ENCODE data around the gene VAX1.
A peak's percentile ranks its signal among the peaks of the same experiment; 100 is the strongest.
"Not testable (repeated sequence)": the region's sequence is repeated elsewhere in the genome, so short reads cannot be mapped to it uniquely, and the experiment has no call there.

The VAX1 gene

GRCh38 chr10:117132751-117133231 is 5.3 kb downstream of the VAX1 start:
- no peak overlapping the region for H3K9ac ChIP-seq (ENCODE audit: low read length)
- peaks cover 83% of the 10 kb centered on the region for H3K27me3 ChIP-seq (replicated peaks; ENCODE audit: control insufficient read depth, insufficient read depth, low read length)
- peaks cover 11% of the 10 kb centered on the region for H3K9me3 ChIP-seq (ENCODE audit: control insufficient read depth, low read length)
- DNase-seq (ENCODE audit: low read depth) = no peak
- peaks cover 19% of the 10 kb centered on the region for H3K4me1 ChIP-seq (ENCODE audit: control insufficient read depth, insufficient read depth, low read length)
- no peak overlapping the region for H3K4me3 ChIP-seq (ENCODE audit: low read length)
- no peaks in the 10 kb centered on the region for H3K36me3 ChIP-seq (ENCODE audit: control insufficient read depth, insufficient read depth, low read length, severe bottlenecking)

- no peak for DNase-seq (ENCODE audit: low read depth)
- H3K4me1 ChIP-seq (ENCODE audit: control insufficient read depth, insufficient read depth, low read length) = peaks cover 14% of the 10 kb centered on the region
- peak overlapping the region; percentile 50 for H3K4me3 ChIP-seq (ENCODE audit: low read length)
- peaks cover 11% of the 10 kb centered on the region for H3K9me3 ChIP-seq (ENCODE audit: control insufficient read depth, low read length)
- H3K9ac ChIP-seq (ENCODE audit: low read length) = no peak overlapping the region
- no peaks in the 10 kb centered on the region for H3K36me3 ChIP-seq (ENCODE audit: control insufficient read depth, insufficient read depth, low read length, severe bottlenecking)
- H3K27me3 ChIP-seq (replicated peaks; ENCODE audit: control insufficient read depth, insufficient read depth, low read length) = peaks cover 89% of the 10 kb centered on the region
These were observed 6.4 kb downstream of the VAX1 start for GRCh38 chr10:117131376-117132327.

GRCh38 chr10:117130862-117131375 is 7.2 kb downstream of the VAX1 start:
- peaks cover 11% of the 10 kb centered on the region for H3K9me3 ChIP-seq (ENCODE audit: control insufficient read depth, low read length)
- peak overlapping the region; percentile 50 for H3K4me3 ChIP-seq (ENCODE audit: low read length)
- peaks cover 14% of the 10 kb centered on the region for H3K4me1 ChIP-seq (ENCODE audit: control insufficient read depth, insufficient read depth, low read length)
- H3K27me3 ChIP-seq (replicated peaks; ENCODE audit: control insufficient read depth, insufficient read depth, low read length) = peaks cover 82% of the 10 kb centered on the region
- no peak overlapping the region for H3K9ac ChIP-seq (ENCODE audit: low read length)
- H3K36me3 ChIP-seq (ENCODE audit: control insufficient read depth, insufficient read depth, low read length, severe bottlenecking) = no peaks in the 10 kb centered on the region
- DNase-seq (ENCODE audit: low read depth) = no peak

- DNase-seq (ENCODE audit: low read depth) = no peak
- Histone ChIP-seq H3K9ac (ENCODE audit: low read length) (no peak overlapping the region), H3K4me1 (ENCODE audit: control insufficient read depth, insufficient read depth, low read length) (peaks cover 14% of the 10 kb centered on the region), H3K36me3 (ENCODE audit: control insufficient read depth, insufficient read depth, low read length, severe bottlenecking) (no peaks in the 10 kb centered on the region), H3K4me3 (ENCODE audit: low read length) (no peak overlapping the region), H3K27me3 (replicated peaks; ENCODE audit: control insufficient read depth, insufficient read depth, low read length) (peaks cover 81% of the 10 kb centered on the region), H3K9me3 (ENCODE audit: control insufficient read depth, low read length) (peaks cover 11% of the 10 kb centered on the region)
These were observed 7.7 kb downstream of the VAX1 start for GRCh38 chr10:117130346-117130745.

- DNase-seq (ENCODE audit: low read depth); H3K4me3 ChIP-seq (ENCODE audit: low read length): not testable (repeated sequence)
These were observed 11.4 kb downstream of the VAX1 start for GRCh38 chr10:117126645-117127044.

GRCh38 chr10:117126034-117126433 is 12.0 kb downstream of the VAX1 start:
- H3K9ac ChIP-seq (ENCODE audit: low read length) = no peak overlapping the region
- H3K27me3 ChIP-seq (replicated peaks; ENCODE audit: control insufficient read depth, insufficient read depth, low read length) = peaks cover 48% of the 10 kb centered on the region
- H3K4me1 ChIP-seq (ENCODE audit: control insufficient read depth, insufficient read depth, low read length) = no peaks in the 10 kb centered on the region
- H3K4me3 ChIP-seq (ENCODE audit: low read length) = no peak overlapping the region
- no peaks in the 10 kb centered on the region for H3K9me3 ChIP-seq (ENCODE audit: control insufficient read depth, low read length)
- no peaks in the 10 kb centered on the region for H3K36me3 ChIP-seq (ENCODE audit: control insufficient read depth, insufficient read depth, low read length, severe bottlenecking)
- DNase-seq (ENCODE audit: low read depth) = no peak

More at GRCh38 chr10:117126645-117127044, 11.4 kb downstream of the VAX1 start:
- H3K4me1 ChIP-seq (ENCODE audit: control insufficient read depth, insufficient read depth, low read length); H3K9me3 ChIP-seq (ENCODE audit: control insufficient read depth, low read length); H3K9ac ChIP-seq (ENCODE audit: low read length); H3K36me3 ChIP-seq (ENCODE audit: control insufficient read depth, insufficient read depth, low read length, severe bottlenecking): not testable (repeated sequence)
- H3K27me3 ChIP-seq (replicated peaks; ENCODE audit: control insufficient read depth, insufficient read depth, low read length) = peaks cover 54% of the 10 kb centered on the region

- DNase-seq (ENCODE audit: low read depth) = no peak
- no peak overlapping the region for H3K9ac ChIP-seq (ENCODE audit: low read length)
- H3K27me3 ChIP-seq (replicated peaks; ENCODE audit: control insufficient read depth, insufficient read depth, low read length) = no peaks in the 10 kb centered on the region
- no peaks in the 10 kb centered on the region for H3K36me3 ChIP-seq (ENCODE audit: control insufficient read depth, insufficient read depth, low read length, severe bottlenecking)
- no peak overlapping the region for H3K4me3 ChIP-seq (ENCODE audit: low read length)
- peaks cover 6% of the 10 kb centered on the region for H3K9me3 ChIP-seq (ENCODE audit: control insufficient read depth, low read length)
- H3K4me1 ChIP-seq (ENCODE audit: control insufficient read depth, insufficient read depth, low read length) = no peaks in the 10 kb centered on the region
These were observed 25.9 kb downstream of the VAX1 start for GRCh38 chr10:117112220-117112619.

GRCh38 chr10:117107238-117107637 is 30.8 kb downstream of the VAX1 start:
- Histone ChIP-seq H3K4me1 (ENCODE audit: control insufficient read depth, insufficient read depth, low read length) (no peaks in the 10 kb centered on the region), H3K4me3 (ENCODE audit: low read length) (no peak overlapping the region), H3K27me3 (replicated peaks; ENCODE audit: control insufficient read depth, insufficient read depth, low read length) (no peaks in the 10 kb centered on the region), H3K9me3 (ENCODE audit: control insufficient read depth, low read length) (no peaks in the 10 kb centered on the region), H3K36me3 (ENCODE audit: control insufficient read depth, insufficient read depth, low read length, severe bottlenecking) (no peaks in the 10 kb centered on the region), H3K9ac (ENCODE audit: low read length) (no peak overlapping the region)
- no peak for DNase-seq (ENCODE audit: low read depth)

- Histone ChIP-seq H3K36me3 (ENCODE audit: control insufficient read depth, insufficient read depth, low read length, severe bottlenecking) (no peaks in the 10 kb centered on the region), H3K4me3 (ENCODE audit: low read length) (no peak overlapping the region), H3K9me3 (ENCODE audit: control insufficient read depth, low read length) (no peaks in the 10 kb centered on the region), H3K27me3 (replicated peaks; ENCODE audit: control insufficient read depth, insufficient read depth, low read length) (peaks cover 14% of the 10 kb centered on the region), H3K9ac (ENCODE audit: low read length) (no peak overlapping the region), H3K4me1 (ENCODE audit: control insufficient read depth, insufficient read depth, low read length) (no peaks in the 10 kb centered on the region)
- DNase-seq (ENCODE audit: low read depth) = no peak
These were observed 41.4 kb downstream of the VAX1 start for GRCh38 chr10:117096599-117097201.

GRCh38 chr10:117094856-117095255 is 43.2 kb downstream of the VAX1 start:
- no peak for DNase-seq (ENCODE audit: low read depth)
- Histone ChIP-seq H3K9ac (ENCODE audit: low read length) (no peak overlapping the region), H3K4me1 (ENCODE audit: control insufficient read depth, insufficient read depth, low read length) (no peaks in the 10 kb centered on the region), H3K27me3 (replicated peaks; ENCODE audit: control insufficient read depth, insufficient read depth, low read length) (peaks cover 19% of the 10 kb centered on the region), H3K4me3 (ENCODE audit: low read length) (no peak overlapping the region), H3K36me3 (ENCODE audit: control insufficient read depth, insufficient read depth, low read length, severe bottlenecking) (no peaks in the 10 kb centered on the region), H3K9me3 (ENCODE audit: control insufficient read depth, low read length) (no peaks in the 10 kb centered on the region)

- no peaks in the 10 kb centered on the region for H3K4me1 ChIP-seq (ENCODE audit: control insufficient read depth, insufficient read depth, low read length)
- no peak for DNase-seq (ENCODE audit: low read depth)
- H3K9me3 ChIP-seq (ENCODE audit: control insufficient read depth, low read length) = no peaks in the 10 kb centered on the region
- H3K27me3 ChIP-seq (replicated peaks; ENCODE audit: control insufficient read depth, insufficient read depth, low read length) = peaks cover 24% of the 10 kb centered on the region
- no peaks in the 10 kb centered on the region for H3K36me3 ChIP-seq (ENCODE audit: control insufficient read depth, insufficient read depth, low read length, severe bottlenecking)
- no peak overlapping the region for H3K4me3 ChIP-seq (ENCODE audit: low read length)
- H3K9ac ChIP-seq (ENCODE audit: low read length) = no peak overlapping the region
These were observed 45.7 kb downstream of the VAX1 start for GRCh38 chr10:117092386-117092785.

Data from adipocyte (in vitro differentiated cells).